GM10266 (cell line): ENCODE data around the gene PTN.

Source experiments
- DNase-seq: peaks from one replicate; pipeline ENCODE4 v3.0.0; 2012; ENCODE audit errors: extremely low spot score
- CTCF ChIP-seq: IDR thresholded peaks from 2 replicates; pipeline ENCODE4 v1.5.1; 2012; ENCODE audit warnings: mild to moderate bottlenecking, low read depth; ENCODE audit not compliant: control insufficient read depth, insufficient read depth; ENCODE audit errors: missing control alignments

Gene PTN

GRCh38 chr7:137304624-137305235, 38.8 kb downstream of the PTN start:
- DNase-seq: no peak
- TF ChIP-seq CTCF: no peak

GRCh38 chr7:137304165-137304564, 39.4 kb downstream of the PTN start:
- no peak for DNase-seq

GRCh38 chr7:137302081-137302480, 41.5 kb downstream of the PTN start:
- DNase-seq: no peak

More at GRCh38 chr7:137304165-137304564, 39.4 kb downstream of the PTN start:
- TF ChIP-seq CTCF: no peak

GRCh38 chr7:137298464-137298794, 45.1 kb downstream of the PTN start:
- no peak for TF ChIP-seq CTCF
- DNase-seq: no peak

More at GRCh38 chr7:137302081-137302480, 41.5 kb downstream of the PTN start:
- TF ChIP-seq CTCF: no peak

GRCh38 chr7:137297551-137298463, 45.7 kb downstream of the PTN start:
- TF ChIP-seq CTCF: no peak
- DNase-seq: no peak

- no peak for TF ChIP-seq CTCF
- DNase-seq: no peak
These were observed 47.0 kb downstream of the PTN start for GRCh38 chr7:137296576-137296975.
